ENCODE results near the gene CFAP97. TPM values are rescaled to one million over a fixed set of nuclear protein-coding genes. Genes with fewer than 3 reads are reported as not detected.

The CFAP97 gene
- total and polyA plus RNA-seq, 12 donors, result 3.3 to 20.9 (median 12.2) TPM

DNA sequence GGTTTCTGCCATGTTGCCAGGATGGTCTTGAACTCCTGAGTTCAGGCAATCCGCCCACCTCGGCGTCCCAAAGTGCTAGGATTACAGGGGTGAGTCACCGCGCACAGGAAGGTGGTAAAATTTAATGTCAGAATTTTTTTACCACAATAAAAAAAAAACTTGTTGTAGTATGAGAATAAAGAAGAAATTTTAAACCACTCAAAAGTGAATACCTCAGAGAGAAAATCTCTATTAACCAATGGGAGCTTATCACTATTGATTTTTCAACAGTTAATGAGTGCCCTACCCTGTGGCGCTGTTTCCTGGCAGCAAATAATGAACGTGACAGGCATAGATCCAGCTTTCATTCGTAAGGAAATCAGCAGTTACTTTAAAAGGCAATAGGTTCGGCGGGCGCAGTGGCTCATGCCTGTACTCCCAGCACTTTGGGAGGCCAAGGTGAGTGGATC is 93.4 kb downstream of the CFAP97 start:
- H3K27me3 ChIP-seq, result no peaks in the 10 kb centered on the region
- DNase-seq (no peak), ATAC-seq (no peak)
- no peak for TF ChIP-seq CTCF (IDR thresholded peaks at IDR 0.05)
- peak overlapping the region in 2 of 10 donors; percentile 51 to 59 for H3K27ac ChIP-seq
- H3K36me3 ChIP-seq, result no peaks in the 10 kb centered on the region
- 65 to 71% methylated on average over 11 of the region's 11 CpGs for WGBS, 2 donors
- H3K9me3 ChIP-seq, result no peaks in the 10 kb centered on the region
- peaks cover 9 to 51% (median 29%) of the 10 kb centered on the region in 9 donors for H3K4me1 ChIP-seq
- intact Hi-C loops (cut with DNase I), result no loop called here
- no peak overlapping the region for H3K4me3 ChIP-seq

DNA sequence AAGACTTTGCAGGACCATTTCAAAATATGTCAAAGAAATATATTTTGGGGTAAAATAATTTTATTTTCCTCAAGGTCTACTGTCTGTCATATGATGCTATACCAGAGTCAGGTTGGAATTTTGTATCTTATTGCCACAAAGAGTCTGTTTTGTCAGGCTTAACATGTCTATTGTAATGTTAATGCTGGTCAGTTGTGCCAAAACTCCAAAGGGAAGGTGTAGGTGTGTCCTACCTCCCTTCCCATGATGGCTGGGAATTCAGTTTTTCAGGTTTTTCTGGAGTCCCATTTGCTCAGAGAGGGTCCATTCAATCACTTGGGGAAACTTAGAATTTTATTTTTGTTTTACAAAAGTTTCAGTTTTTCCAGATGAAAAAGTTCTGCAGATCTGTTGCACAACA is 94.1 kb downstream of the CFAP97 start:
- no peak for DNase-seq
- Histone ChIP-seq H3K27me3 (no peaks in the 10 kb centered on the region), H3K4me3 (no peak overlapping the region), H3K4me1 (peaks cover 9 to 47% (median 27%) of the 10 kb centered on the region in 9 donors), H3K9me3 (no peaks in the 10 kb centered on the region), H3K27ac (peak overlapping the region in 1 of 10 donors; percentile 59), H3K36me3 (no peaks in the 10 kb centered on the region)
- no peak for ATAC-seq
- no peak for TF ChIP-seq CTCF (IDR thresholded peaks at IDR 0.05)
- intact Hi-C loops (cut with DNase I), result no loop called here

Other genes starting within 250 kb of the CFAP97 start
- gene HELT, start 185.5 kb downstream of the CFAP97 start, total RNA-seq, result not detected
- not detected for gene HELT, start 185.5 kb downstream of the CFAP97 start, polyA plus RNA-seq
- 1,000 to 10,000 TPM; 1,282 to 2,916 (median 1,803) TPM for gene SLC25A4, start 60.7 kb downstream of the CFAP97 start, total RNA-seq
- 1,000 to 10,000 TPM in 1 of 2 donors, 100 to 1,000 TPM in 1; 511 to 1,045 TPM for gene SLC25A4, start 60.7 kb downstream of the CFAP97 start, polyA plus RNA-seq
- gene SNX25, start 5.6 kb upstream of the CFAP97 start, total RNA-seq, result 10 to 100 TPM in 3 of 10 donors, 1 to 10 TPM in 7; 7.4 to 12.6 (median 9.8) TPM
- 1 to 10 TPM; 4.4 to 6.3 TPM for gene SNX25, start 5.6 kb upstream of the CFAP97 start, polyA plus RNA-seq
- 1 to 10 TPM; 1.5 to 6.1 (median 2.3) TPM for gene LRP2BP, start 191.9 kb upstream of the CFAP97 start, total RNA-seq
- gene LRP2BP, start 191.9 kb upstream of the CFAP97 start, polyA plus RNA-seq, result 1 to 10 TPM; 1.0 to 2.4 TPM
- 10 to 100 TPM in 9 of 10 donors, 1 to 10 TPM in 1; 7.6 to 27.0 (median 13.7) TPM for gene ANKRD37, start 192.8 kb upstream of the CFAP97 start, total RNA-seq
- 10 to 100 TPM; 10.0 to 28.6 TPM for gene ANKRD37, start 192.8 kb upstream of the CFAP97 start, polyA plus RNA-seq
- gene UFSP2, start 222.0 kb upstream of the CFAP97 start, total RNA-seq, result 10 to 100 TPM; 29.4 to 52.4 (median 43.7) TPM
- 10 to 100 TPM; 16.5 to 28.6 TPM for gene UFSP2, start 222.0 kb upstream of the CFAP97 start, polyA plus RNA-seq

Data from heart right ventricle (tissue), 16 donors.